Middle frontal gyrus (tissue), 1 donor: Measurements from ENCODE around the gene SLC24A3.

Experiments
- DNase-seq: peaks from one replicate; pipeline ENCODE4 v3.0.0-alpha.2; 2015; ENCODE audit warnings: low spot score; ENCODE audit errors: extremely low spot score

The SLC24A3 gene

DNA sequence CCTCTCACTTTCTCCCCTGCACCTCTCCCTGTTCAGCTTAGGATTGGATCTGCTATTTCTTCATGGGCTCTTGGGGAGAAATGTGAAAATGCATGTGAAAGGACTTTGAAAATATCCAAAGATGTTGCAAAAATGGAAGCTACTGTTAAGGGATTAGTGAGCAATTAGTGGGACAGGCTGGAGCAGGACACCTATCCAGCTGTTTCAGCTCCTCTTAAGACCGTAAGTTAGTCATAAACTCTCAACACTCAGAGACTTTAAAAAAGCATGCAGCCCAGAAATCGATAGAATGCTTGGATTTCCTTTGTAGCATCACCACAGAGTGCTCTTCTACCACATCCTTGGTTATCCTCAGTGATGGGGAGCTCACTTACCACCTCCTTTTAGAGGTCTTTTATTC, 88.7 kb downstream of the SLC24A3 start:
- no peak for DNase-seq

DNA sequence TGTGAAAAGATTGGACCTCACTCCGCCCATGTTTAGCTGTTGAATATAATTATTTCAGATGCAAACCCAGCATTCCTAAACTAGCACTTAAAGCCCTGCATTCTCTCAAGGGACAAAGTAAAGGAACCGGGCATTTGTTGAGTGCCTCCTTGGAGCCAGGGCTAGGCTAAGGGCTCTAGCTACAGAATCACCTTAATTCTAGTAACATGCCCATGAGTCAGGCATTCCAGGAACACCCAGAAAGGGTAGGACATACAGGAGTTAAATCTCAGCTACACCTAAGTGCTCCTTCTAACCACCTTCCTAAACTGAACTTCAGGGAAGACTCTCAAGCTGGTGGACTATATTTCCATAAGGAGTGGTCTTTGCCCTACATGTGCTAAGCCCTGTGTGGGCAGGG, 89.4 kb downstream of the SLC24A3 start:
- DNase-seq: no peak

DNA sequence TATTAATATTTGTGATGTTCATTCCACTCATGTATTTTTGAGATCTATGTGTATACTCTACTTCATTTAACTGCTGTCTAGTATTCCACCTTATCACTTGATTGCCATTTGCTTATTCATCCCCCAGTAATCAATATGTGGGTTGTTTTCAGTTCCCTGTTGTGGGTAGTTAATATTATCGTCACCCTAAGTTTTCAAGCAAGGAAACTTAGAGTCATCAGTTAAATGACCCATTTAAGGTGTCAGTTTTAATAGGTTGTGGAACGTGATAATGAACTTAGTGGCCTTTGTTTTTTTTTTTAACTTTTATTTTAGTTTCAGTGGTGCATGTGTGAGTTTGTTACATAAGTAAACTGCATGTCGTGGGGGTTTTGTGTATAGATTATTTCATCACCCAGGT, 90.3 kb downstream of the SLC24A3 start:
- no peak for DNase-seq

DNA sequence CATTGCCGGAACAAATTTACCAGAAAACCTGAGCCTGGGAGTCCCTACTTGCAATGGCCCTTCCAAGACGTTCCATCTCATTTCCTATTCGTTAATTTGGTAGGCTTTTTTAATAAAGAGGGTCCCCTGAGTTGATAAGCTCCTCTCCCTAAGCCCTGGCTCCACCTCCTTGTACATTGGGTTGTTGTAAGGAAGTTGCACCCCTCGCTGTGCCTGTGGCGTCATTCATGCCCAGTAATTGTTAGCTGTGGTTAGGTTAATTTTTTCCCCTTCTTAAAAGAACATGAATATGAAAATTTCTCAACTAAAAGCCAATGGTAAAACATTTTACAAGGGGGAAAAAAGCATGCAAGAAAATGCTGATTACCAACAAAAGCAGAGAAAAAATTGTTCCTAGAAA, 91.9 kb downstream of the SLC24A3 start:
- DNase-seq: no peak

DNA sequence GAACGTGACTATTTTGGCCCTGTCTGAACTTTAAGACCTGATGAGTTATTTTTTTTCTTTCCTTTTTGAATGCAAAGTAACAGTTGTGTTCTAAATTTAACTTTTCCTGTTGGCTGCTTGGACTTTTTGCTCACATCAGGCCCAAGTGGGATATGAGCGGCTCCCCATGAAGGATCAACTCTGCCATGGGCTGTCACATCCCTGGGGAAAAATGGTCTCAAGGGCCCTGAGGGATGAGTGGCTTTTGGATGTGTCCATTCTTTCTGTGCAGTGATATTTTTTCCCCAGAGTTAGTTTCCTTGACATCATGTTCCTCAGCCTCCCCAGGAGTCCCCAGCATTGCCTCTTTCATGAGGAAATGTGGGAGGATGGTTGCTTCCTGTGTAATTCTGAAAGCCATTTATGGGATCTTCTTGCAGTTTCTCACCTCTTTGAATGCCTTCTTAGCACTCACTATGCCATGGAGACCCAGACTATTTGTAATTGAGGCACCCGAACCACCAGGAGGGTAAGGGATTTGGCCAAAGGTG, 92.5 kb downstream of the SLC24A3 start:
- no peak for DNase-seq

DNA sequence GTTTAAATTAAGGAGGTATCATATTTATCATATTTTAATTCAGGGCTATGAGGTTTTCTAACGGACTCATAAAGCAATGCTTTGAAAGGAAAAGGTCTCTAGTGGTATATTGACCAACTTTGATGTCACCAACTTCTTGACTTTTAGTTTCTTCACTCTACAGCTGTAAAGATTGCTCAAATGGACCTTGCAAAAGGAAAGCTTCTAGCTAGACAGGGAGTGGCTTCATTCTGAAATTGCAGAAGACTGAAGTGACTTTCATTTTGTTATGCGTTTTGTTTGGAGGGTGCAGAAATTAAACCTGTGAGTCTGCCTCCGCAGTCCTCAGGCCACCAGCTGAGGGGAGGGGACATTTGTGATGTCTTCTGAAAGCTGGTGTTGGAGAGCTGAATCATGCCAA, 95.7 kb downstream of the SLC24A3 start:
- DNase-seq: no peak

DNA sequence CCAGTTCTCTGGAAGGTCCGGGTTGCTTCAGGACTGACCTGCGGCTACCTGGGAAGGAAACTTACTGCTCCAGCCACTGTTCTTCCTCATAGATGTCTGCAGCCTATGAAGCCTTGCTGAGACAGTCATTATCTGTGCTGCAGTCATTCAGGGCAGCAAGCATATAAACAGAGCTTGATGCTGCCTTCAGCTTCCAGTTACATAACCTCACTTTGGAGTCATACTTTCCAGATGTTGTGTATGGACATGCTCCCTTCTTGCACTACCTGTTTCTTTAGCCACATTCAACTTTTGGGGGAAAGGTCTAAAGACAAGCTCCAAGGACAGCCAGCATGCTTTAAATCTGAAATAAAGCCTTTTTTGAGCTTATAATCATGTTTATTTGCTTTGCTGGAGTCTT, 98.1 kb downstream of the SLC24A3 start:
- DNase-seq: no peak

DNA sequence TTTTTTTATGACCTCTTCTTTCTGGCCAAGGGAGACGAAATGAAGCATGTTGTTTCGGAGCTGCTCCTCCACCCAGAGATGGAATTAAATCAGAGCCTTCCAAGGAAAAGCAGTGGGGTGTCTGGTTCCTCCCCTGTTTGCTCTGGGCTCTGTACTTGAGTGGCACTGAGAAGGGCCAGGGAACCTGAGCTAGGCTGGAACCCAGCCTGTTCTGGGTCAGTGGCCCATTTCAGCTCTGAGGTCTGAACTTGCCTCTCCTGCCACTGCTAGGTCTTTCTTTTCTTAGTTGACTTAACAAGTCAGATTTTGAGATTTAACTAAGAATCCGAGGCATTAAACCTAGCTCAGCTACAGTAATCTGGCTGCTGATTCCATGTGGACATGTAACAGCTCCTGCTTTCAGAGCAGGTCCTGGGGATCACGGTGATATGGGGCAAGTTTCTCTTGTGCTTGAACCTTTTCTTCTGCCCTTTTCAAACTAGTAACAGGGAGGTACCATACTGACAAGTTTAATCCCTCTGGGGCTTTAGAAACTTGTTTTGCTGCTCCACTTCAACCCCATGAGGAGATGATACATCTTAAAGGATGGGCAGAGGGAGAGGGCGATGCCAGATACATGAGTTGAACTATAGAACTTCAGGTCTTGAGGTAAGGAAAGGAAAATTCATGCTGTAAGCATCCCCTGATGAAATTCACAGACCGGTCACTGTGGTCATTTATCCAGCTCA, 101.1 kb downstream of the SLC24A3 start:
- no peak for DNase-seq

DNA sequence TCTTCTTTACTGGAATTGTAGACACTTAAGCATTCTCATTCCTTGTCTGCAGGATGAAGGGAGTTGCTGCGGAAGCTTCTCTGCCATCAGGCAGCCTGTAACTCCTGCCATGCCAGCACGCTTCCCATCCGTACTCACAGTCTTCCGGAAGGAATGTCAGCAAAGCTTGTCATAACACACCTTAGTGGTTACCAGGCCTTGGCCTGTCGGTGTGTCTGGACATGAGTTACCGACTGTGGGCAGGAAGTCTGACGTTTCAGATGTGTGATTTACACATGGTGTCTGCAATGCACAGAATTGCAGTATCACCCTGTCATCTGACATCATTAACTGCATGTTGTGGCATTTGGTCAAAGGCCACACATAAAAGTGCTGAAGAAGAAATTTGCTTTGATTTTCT, 102.2 kb downstream of the SLC24A3 start:
- no peak for DNase-seq

DNA sequence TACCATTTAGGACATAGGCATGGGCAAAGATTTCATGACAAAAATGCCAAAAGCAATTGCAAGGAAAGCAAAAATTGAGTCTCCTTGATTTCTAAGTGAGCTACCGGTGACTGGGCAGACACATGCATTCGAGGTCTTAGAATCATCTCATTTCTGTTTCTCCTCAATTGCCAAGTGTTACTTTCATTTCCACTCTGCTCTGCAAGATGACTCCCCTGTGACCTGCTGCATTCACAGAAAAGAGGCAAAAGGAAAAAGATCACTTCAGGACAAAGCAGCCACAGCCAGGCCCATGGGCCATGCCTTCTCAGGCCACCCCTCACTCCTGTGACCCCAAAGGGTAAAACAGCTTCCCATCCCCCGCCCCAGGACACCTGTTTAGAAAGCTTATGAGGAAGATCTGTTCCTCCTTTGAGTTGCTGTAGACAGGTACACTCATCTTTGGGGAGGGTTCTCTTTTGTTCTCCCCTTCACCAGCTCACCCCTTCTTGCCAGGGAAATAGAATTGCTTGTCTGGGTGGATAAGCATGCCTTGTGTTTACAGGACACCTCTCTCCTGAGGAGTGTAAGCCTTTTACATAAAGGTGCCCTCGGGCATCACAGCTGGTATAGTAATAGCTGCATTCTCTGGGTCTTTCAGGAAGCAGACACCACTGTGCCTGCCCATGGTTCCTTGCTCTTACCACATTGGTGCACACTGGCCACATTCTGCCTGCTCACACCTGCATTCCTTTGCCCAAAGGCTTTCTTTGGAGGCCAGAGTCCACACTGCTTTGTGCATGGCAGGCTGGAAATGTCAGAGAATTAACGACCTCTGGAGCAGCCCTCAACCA, 105.0 kb downstream of the SLC24A3 start:
- DNase-seq: no peak

DNA sequence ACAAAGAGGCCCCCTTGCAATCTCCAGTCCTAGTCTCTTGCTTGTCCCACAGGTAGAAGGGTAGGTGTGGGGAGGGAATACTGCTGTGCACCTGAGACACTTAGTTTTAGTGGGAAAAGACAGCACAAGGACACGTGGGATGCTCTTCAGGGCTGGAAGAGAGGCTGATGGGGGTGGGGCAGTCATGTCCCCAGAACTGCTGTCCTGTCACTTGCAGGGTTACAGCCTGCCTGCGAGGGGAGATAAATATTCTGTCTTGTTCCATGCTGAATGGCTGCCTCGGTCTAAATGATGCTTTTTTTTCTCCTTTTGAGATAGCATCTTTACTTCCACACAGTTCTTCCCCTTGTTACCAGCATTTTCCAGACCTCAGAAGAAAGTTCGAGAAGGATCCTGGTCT, 106.2 kb downstream of the SLC24A3 start:
- DNase-seq: no peak

DNA sequence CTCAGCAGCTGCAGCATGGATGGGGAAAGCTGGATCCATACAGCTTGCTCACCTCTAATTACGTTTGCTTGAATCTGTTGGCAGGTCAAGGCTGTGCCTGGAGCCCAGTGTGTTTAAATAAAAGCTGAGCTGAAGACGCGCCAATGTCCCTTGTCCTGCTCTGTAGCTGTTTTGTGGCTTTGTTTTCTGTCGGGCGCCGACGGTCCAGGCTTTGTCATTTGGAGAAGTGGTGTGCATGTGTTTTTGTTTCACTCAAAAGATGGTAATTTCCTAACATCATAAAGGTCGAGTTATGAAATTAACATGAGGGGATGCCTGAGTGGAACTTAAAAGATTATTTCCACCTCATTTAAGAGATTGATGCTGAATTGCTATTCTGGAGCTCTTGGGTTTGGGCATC, 107.6 kb downstream of the SLC24A3 start:
- DNase-seq: no peak

DNA sequence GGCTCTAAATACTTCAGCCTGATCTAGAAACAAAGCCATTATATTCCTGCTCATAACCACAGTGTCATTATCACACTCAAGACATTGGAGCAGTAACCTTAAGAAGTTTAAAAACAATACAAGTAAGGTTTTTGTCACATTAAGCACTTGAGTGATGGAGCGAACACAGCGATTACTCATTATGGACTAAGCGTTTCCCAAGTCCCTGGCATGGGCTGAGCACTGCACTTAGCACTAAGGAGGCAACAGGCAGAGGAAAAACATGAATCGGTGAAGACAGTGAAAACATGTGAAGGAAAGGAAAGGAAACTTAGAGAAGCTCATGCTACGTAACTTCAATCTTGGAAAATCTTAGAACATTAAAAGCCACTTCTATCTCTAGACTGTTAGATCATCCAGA, 108.7 kb downstream of the SLC24A3 start:
- no peak for DNase-seq

DNA sequence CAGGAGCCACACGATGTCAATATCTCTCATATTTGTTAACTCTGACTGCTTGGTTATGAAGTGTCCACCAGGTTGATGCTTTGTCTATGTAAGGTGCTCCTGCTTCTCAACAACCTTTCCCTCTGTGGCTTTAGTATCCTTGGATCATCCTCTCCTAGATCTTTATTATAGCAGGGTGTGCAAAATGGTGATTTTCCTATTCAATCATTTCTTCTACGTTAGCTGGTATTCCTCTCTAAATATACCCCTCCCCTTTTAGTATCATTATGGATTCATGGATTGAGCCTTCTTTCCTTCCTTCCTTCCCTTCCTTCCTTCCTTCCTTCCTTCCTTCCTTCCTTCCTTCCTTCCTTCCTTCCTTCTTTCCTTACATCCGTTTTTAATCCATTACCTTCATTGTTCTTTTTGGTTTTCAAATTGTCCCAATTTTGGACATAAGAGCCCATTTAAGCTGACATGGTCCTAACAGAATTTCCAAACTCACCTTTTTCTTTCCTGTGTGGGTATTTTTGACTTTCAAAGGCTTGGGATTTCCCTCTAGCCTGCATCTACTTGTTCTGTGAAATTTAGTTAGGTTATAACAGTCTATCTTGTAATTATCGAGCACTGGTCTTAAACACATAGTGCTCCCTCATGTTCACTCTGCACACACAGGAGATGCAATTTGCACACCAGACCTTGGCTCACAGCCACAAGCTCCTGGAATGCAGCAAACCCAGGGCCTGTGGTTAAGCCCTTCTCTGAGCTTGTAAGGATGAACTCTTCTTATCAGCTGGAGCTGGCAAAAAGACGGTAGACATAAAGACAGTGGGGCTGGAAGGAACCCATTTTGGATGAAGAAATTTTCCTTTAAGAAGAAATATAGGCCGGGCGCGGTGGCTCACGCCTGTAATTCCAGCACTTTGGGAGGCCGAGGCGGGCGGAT, 109.9 kb downstream of the SLC24A3 start:
- no peak for DNase-seq

DNA sequence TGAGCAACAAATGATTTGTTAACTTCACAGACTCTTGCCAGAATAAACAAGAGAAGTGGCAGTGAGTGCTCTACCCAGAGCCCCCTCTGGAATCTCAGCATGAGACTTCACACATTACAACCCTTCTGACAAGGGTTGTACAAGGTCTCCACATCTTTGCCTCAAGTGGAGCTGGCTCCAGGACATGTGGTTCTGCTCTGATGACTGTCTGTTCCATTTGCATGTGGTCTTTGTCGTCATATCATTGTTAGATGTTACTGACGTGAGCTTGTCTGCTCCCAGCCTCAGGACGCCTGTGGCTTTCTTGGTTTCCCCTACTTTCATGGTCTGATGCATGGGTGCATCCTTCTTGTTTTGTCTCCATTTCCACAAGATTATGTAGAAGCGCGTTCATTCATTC, 115.0 kb downstream of the SLC24A3 start:
- DNase-seq: no peak

DNA sequence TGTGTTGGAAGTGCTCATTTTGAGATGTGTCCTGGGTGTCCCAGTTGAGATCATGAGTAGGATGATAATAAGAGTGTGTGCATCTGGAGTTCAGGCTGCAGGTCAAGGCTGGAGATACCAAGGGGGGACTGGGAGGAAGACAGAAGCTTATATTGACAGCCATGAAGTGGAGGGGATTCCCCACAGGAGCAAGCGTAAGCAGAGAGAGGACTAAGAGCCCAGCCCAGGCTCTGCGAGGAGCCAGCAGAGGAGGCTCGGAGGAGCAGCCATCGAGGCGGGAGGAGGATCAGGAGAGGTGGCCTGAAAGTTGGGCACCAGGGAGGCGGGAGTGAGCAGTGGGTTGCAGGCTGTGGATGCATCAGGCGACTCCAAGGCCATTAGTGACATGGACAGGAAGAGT, 116.2 kb downstream of the SLC24A3 start:
- no peak for DNase-seq

DNA sequence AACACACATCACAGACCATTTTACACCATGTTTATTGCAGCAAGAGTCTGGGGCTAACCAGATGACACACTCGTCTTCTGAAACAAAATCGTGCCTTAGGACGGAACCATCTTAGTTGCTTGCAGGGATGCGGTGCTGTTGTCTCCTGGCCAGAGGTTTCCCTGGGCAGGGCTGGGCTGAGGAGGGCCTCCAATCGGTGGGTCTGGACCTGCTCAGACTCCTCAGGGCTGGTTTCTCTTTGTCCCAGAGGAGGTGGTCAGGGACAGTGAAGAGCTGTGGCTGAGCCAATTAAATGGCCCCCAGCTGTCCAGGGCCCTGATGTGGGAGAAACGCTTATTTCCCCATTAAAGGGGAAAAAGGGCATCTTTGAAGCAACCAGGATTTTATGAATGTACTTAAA, 117.6 kb downstream of the SLC24A3 start:
- DNase-seq: no peak

DNA sequence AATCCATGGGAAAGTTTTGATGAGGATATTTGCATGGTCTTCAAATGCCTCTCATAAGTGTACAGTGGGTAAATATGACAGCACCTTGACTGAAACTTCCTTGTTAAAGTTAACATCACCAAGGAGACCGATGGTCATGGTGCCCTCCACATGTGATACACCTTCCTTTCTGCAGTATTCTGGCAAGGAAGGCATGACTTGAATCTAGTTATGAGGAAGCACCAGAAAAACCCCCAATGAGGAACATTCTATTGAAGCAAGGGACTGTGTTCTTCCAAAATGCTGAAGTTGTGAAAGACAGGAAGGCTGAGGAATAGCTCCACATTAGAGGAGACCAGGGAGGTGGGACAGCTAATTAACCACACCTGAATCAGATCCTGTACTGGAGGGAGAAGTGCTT, 118.3 kb downstream of the SLC24A3 start:
- DNase-seq: no peak

DNA sequence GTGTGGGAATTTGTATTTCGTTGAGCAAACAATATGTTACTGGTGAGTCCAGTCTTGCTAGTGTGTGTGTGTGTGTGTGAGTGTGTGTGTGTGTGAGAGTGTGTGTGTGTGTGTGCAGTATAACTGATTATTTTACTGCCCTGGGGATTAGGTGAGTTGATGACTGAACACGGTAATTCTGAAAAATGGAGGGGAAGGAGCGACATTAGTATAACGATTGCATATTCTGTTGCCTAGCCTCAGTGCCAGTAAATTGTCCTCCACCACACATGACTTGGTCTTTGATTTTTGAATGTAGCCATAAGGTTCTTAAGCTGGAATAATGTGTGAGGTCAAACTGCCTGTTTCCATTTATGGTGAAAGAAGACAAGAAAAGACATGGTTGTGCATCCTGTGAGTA, 121.1 kb downstream of the SLC24A3 start:
- no peak for DNase-seq

DNA sequence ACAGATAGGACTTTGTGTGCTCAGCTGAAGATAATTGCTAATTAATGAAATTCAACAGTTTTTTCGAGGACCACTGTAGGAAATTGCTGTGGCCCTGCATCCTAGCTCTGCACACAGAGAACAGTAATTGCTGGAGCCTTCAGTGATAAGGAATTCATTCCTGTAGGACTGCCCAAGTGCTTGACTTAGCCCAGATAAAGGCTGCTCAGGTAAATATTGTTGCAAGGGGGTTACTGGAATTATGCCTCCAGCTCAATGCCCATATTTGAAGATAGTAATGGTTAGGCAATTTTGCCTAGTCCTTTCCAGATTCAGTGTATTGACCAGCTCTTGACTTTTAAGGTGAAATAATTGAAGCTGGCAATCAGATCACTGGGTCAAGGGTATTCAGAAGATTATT, 122.9 kb downstream of the SLC24A3 start:
- DNase-seq: no peak

DNA sequence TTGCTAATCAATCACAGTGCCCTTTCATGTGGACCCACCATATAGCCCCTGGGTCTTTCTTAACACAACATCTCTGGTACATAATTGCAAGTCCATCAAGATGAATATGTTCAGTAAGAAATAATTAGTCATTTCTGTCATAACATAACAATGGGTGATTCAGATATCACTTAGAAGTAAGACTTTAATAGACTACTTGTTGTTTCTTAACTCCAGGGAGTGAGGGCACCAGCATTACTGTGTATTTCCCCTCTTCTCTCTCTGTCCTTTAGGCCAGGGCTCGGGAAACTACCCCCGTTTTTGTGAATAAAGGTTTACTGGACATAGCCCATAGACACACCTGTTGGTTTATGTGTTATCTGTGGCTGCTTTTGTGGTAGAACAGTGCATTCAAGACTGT, 123.5 kb downstream of the SLC24A3 start:
- DNase-seq: no peak

DNA sequence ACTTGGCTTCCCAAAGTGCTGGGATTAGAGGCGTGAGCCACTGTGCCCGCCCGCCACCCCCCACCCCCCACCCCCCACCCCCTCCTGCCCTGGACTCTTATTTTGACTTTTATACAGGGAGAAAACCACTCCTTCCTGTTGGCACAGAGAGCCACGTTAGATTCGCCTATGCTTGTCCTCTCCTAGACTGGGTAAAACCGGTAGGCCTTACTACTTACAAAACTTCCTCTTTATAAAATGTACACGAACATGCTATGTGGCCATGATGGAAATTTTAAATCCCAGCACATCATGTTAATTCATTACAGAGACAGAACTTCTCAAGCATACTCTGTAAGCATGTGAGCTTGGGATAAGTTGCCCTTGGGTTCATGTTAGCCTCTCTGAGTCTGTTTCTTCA, 124.2 kb downstream of the SLC24A3 start:
- no peak for DNase-seq
